NT2/D1 (cell line): ENCODE data around the gene PHYKPL.

Source experiments
- SUZ12 ChIP-seq: IDR thresholded peaks from 2 replicates; pipeline ENCODE4 v1.6.1; 2011; ENCODE audit not compliant: insufficient read length, insufficient read depth; ENCODE audit errors: extremely low read depth
- YY1 ChIP-seq: IDR thresholded peaks from 2 replicates; pipeline ENCODE4 v1.6.1; 2011; ENCODE audit not compliant: insufficient read length, insufficient read depth
- ZNF274 ChIP-seq: IDR thresholded peaks from 2 replicates; pipeline ENCODE4 v1.6.1; 2011; ENCODE audit warnings: mild to moderate bottlenecking, low read depth, low read length

- no peak for TF ChIP-seq YY1
- TF ChIP-seq SUZ12 = no peak
- TF ChIP-seq ZNF274 = no peak
These were observed 46.6 kb upstream of the PHYKPL start for GRCh38 chr5:178279026-178279722.
